Caco-2 (cell line): ENCODE results near the gene RPS6KA3. TPM values are rescaled to one million over a fixed set of nuclear protein-coding genes. Genes with fewer than 3 reads are reported as not detected.

Experiments
- BruUV-seq: library from RNA; stranded (reverse); fragments of 400-500 nt; replicated peaks from 2 replicates; lab custom pipeline; 2021; lab: Mats Ljungman, UMichigan
- CTCF ChIA-PET: fragments of 300-600 bp; sonication (Branson Sonifier 250); formaldehyde crosslinking; loops from one replicate; lab custom pipeline; 2022; ENCODE audit warnings: antibody characterized with exemption; lab: Charles Lee
- POLR2A ChIA-PET: fragments of 300-600 bp; sonication (Branson Sonifier 250); formaldehyde crosslinking; loops from one replicate; lab custom pipeline; 2022; ENCODE audit warnings: antibody characterized with exemption; lab: Charles Lee
- DNase-seq, 2 experiments: peaks; one replicate each; pipeline versions ENCODE4 v3.0.0 to v3.0.0-alpha.2; 2020 to 2022
- H3K27me3 ChIP-seq: replicated peaks from 2 replicates; pipeline ENCODE4 v1.6.0; 2011; ENCODE audit warnings: low read length; ENCODE audit not compliant: control insufficient read depth, insufficient read depth
- H3K36me3 ChIP-seq: 2 replicates; pipeline ENCODE4 v1.5.1; 2011; ENCODE audit warnings: low read length; ENCODE audit not compliant: control insufficient read depth, insufficient read depth
- H3K4me1 ChIP-seq: fragments of 250-450 bp; sonication (Bioruptor Pico); 2 replicates; pipeline ENCODE4 v1.5.1; 2020; ENCODE audit warnings: mild to moderate bottlenecking
- H3K4me3 ChIP-seq: 2 replicates; pipeline ENCODE4 v1.5.1; 2011; ENCODE audit warnings: low read depth, mild to moderate bottlenecking, control low read depth, low read length
- H3K9me3 ChIP-seq: fragments of 250-450 bp; sonication (Bioruptor Pico); 2 replicates; pipeline ENCODE4 v1.5.1; 2020; ENCODE audit warnings: mild to moderate bottlenecking, moderate library complexity
- H3K27ac Mint-ChIP-seq: one replicate; pipeline ENCODE4 v1.8.0; 2022; ENCODE audit warnings: mixed read lengths; ENCODE audit not compliant: unreplicated experiment
- H3K27me3 Mint-ChIP-seq: one replicate; pipeline ENCODE4 v1.8.0; 2022; ENCODE audit warnings: mixed read lengths; ENCODE audit not compliant: insufficient read depth, unreplicated experiment
- H3K36me3 Mint-ChIP-seq: one replicate; pipeline ENCODE4 v1.8.0; 2022; ENCODE audit warnings: mild to moderate bottlenecking, mixed read lengths; ENCODE audit not compliant: insufficient read depth, unreplicated experiment
- H3K4me1 Mint-ChIP-seq: one replicate; pipeline ENCODE4 v1.8.0; 2022; ENCODE audit warnings: low read depth, mixed read lengths; ENCODE audit not compliant: unreplicated experiment
- H3K4me3 Mint-ChIP-seq: one replicate; pipeline ENCODE4 v1.8.0; 2022; ENCODE audit warnings: mild to moderate bottlenecking, moderate library complexity, mixed read lengths; ENCODE audit not compliant: unreplicated experiment
- H3K9me3 Mint-ChIP-seq: one replicate; pipeline ENCODE4 v1.8.0; 2022; ENCODE audit warnings: mixed read lengths; ENCODE audit not compliant: unreplicated experiment
- intact Hi-C: fragments of 100-400 bp; cut with micrococcal nuclease; formaldehyde crosslinking; loops from one replicate; pipeline ENCODE4 v1.10.0; 2022; ENCODE audit not compliant: unreplicated experiment
- total RNA-seq: library from RNA; stranded (reverse); gene quantifications from 2 replicates; pipeline ENCODE4 v1.2.3, GENCODE V29; 2022
- TF ChIP-seq, protein P1 (sequence below), 2 experiments: fragments of 200-600 bp in 1 of 2; IDR thresholded peaks; 1 replicate in 1 of 2; 2 replicates in 1 of 2; pipeline versions ENCODE4 v1.5.1 to v1.8.0; 2011 to 2022; ENCODE audit warnings: antibody characterized with exemption in 1 of 2, control low read depth in 1 of 2, inconsistent platforms in 1 of 2, low read depth in 1 of 2, low read length in 1 of 2, mild to moderate bottlenecking in 1 of 2, moderate library complexity in 1 of 2; ENCODE audit not compliant: insufficient read depth in 1 of 2, severe bottlenecking in 1 of 2, unreplicated experiment in 1 of 2

The RPS6KA3 gene
- total RNA-seq, 1 experiment from 2014 or later = 104 TPM

DNA sequence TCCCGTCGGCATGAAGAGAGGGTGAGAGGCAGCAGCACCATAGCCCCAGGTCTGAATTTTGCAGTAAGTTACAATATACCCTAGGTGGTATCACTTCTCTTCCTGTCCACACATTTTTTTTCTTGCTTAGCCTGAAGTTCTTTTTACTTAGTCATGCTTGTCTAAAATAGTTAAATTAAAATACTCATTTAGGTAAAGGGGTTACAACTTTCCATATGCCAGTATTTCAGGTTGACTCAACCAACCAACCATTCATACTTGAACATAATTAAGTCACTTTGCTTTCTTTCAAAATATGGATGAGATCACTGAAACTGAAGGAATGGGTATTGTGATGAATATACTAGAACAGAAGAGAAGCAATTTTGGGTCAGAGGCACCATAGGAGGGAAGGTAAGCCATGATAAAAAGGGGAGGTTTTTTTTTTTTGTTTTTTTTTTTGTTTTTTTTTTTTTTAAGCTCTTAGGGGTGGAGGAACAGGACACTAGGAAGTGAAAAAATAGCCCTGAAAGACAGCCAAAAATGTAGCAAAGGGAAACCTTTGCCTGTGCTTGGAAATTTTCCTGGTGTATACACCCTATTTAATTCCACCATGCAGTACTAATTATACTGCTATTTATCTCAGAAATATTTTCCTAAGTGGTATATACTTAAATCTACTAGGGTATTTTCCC is 41.8 kb downstream of the RPS6KA3 start:
- Histone ChIP-seq H3K4me1 (peaks cover 28% of the 10 kb centered on the region), H3K27me3 (no peaks in the 10 kb centered on the region), H3K36me3 (no peaks in the 10 kb centered on the region), H3K9me3 (no peaks in the 10 kb centered on the region), H3K4me3 (no peak overlapping the region)
- Mint-ChIP-seq H3K9me3 (no peaks in the 10 kb centered on the region), H3K27me3 (no peaks in the 10 kb centered on the region), H3K36me3 (peaks cover 45% of the 10 kb centered on the region), H3K27ac (no peak overlapping the region), H3K4me1 (peaks cover 21% of the 10 kb centered on the region), H3K4me3 (no peak overlapping the region)
- no TSS peak for BruUV-seq
- TF ChIP-seq, protein P1, sequence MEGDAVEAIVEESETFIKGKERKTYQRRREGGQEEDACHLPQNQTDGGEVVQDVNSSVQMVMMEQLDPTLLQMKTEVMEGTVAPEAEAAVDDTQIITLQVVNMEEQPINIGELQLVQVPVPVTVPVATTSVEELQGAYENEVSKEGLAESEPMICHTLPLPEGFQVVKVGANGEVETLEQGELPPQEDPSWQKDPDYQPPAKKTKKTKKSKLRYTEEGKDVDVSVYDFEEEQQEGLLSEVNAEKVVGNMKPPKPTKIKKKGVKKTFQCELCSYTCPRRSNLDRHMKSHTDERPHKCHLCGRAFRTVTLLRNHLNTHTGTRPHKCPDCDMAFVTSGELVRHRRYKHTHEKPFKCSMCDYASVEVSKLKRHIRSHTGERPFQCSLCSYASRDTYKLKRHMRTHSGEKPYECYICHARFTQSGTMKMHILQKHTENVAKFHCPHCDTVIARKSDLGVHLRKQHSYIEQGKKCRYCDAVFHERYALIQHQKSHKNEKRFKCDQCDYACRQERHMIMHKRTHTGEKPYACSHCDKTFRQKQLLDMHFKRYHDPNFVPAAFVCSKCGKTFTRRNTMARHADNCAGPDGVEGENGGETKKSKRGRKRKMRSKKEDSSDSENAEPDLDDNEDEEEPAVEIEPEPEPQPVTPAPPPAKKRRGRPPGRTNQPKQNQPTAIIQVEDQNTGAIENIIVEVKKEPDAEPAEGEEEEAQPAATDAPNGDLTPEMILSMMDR (IDR thresholded peaks at IDR 0.05; ENCODE audit: insufficient read depth in 1 of 2, low read depth in 1 of 2, low read length in 1 of 2, severe bottlenecking in 1 of 2, unreplicated experiment in 1 of 2) = no peak
- DNase-seq = no peak
- intact Hi-C loops = no loop called here
- CTCF ChIA-PET = no interaction called here
- POLR2A ChIA-PET = no interaction called here

DNA sequence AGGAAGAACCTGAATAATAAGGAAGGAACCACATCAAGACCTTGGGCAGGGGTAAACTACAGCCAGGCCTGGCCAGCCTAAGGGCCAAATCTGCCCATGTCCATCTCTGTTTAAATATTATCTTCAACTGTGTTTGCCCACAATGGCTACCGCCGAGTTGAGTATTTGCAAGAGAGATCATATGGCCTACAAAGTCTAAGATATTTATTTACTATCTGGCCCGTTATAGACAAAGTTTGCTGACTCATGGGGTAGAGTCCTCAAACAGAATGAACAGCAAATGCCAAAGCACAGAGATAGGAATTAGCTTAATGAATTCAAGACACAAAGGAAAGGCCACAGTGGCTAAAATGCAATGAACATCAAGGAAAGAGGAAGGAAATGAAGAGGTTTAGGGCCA is 44.8 kb downstream of the RPS6KA3 start:
- H3K4me3 ChIP-seq = no peak overlapping the region
- intact Hi-C loops = no loop called here
- H3K9me3 Mint-ChIP-seq = no peaks in the 10 kb centered on the region
- DNase-seq = peak in 1 of 2 experiments; percentile 20
- TF ChIP-seq, protein P1 (IDR thresholded peaks at IDR 0.05; ENCODE audit: insufficient read depth in 1 of 2, low read depth in 1 of 2, low read length in 1 of 2, severe bottlenecking in 1 of 2, unreplicated experiment in 1 of 2) = no peak
- H3K4me1 Mint-ChIP-seq = peaks cover 7% of the 10 kb centered on the region
- no peaks in the 10 kb centered on the region for H3K27me3 Mint-ChIP-seq
- H3K4me1 ChIP-seq = peaks cover 41% of the 10 kb centered on the region
- no peaks in the 10 kb centered on the region for H3K9me3 ChIP-seq
- BruUV-seq = no TSS peak
- no peaks in the 10 kb centered on the region for H3K27me3 ChIP-seq
- ChIA-PET POLR2A (interaction anchor here (0.6 kb wide), 1 partner anchor 16 kb away, joined by 3 read pairs; no protein-coding TSS in a partner anchor), CTCF (no interaction called here)
- H3K36me3 ChIP-seq = no peaks in the 10 kb centered on the region
- H3K36me3 Mint-ChIP-seq = peaks cover 21% of the 10 kb centered on the region
- H3K4me3 Mint-ChIP-seq = peak overlapping the region; percentile 12
- peak overlapping the region; percentile 37 for H3K27ac Mint-ChIP-seq

DNA sequence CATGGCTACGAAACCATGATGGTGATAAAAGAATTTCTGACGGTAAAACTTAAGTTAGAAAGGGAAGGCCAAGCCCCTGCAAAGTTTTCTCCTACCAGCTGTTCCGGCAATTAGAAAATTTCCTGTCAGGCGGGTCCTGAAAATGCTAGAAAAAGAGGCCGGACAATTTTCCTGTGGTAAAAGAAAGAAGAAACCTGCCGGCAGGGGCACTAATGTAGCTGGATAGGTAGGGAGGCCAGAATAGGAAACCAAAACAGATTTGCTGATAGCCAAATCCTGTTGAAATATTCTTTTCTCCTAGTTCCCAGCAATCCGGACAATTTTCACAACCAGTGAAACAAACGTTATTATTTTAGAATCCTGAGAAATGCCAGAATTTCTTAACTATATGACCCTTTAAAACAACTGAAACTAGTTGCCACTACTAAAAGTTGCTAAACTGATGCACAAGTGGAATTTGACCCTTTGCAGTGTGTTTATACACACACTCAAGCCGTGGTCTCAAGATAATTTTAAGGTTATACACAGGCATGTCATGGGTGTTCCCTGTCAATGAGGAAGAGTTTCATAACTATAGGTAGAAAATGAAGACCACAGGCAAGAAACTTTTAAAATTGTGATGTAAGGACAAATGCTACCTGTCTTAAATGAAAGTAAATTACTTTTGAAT is 47.7 kb downstream of the RPS6KA3 start:
- Mint-ChIP-seq H3K9me3 (no peaks in the 10 kb centered on the region), H3K27me3 (no peaks in the 10 kb centered on the region), H3K4me3 (no peak overlapping the region), H3K27ac (no peak overlapping the region), H3K4me1 (peaks cover 14% of the 10 kb centered on the region), H3K36me3 (peaks cover 19% of the 10 kb centered on the region)
- ChIA-PET CTCF (no interaction called here), POLR2A (no interaction called here)
- Histone ChIP-seq H3K4me1 (peaks cover 40% of the 10 kb centered on the region), H3K36me3 (no peaks in the 10 kb centered on the region), H3K9me3 (no peaks in the 10 kb centered on the region), H3K4me3 (no peak overlapping the region), H3K27me3 (no peaks in the 10 kb centered on the region)
- TF ChIP-seq, protein P1 (IDR thresholded peaks at IDR 0.05; ENCODE audit: insufficient read depth in 1 of 2, low read depth in 1 of 2, low read length in 1 of 2, severe bottlenecking in 1 of 2, unreplicated experiment in 1 of 2) = no peak
- peak in 1 of 2 experiments; percentile 10 for DNase-seq
- no TSS peak for BruUV-seq
- intact Hi-C loops = no loop called here
